Stimulated activated CD8-positive, alpha-beta memory T cell treated with anti-CD3 and anti-CD28 coated beads, Interleukin-12 subunit alpha, Interleukin-12 subunit beta, amount 100 ng/mL, for 24 hours (primary cell): ENCODE results near the gene IFT88.

Experiments
- DNase-seq: peaks from one replicate; pipeline ENCODE4 v3.0.0-alpha.2; 2020; ENCODE audit errors: extremely low read depth

IFT88 gene

DNA sequence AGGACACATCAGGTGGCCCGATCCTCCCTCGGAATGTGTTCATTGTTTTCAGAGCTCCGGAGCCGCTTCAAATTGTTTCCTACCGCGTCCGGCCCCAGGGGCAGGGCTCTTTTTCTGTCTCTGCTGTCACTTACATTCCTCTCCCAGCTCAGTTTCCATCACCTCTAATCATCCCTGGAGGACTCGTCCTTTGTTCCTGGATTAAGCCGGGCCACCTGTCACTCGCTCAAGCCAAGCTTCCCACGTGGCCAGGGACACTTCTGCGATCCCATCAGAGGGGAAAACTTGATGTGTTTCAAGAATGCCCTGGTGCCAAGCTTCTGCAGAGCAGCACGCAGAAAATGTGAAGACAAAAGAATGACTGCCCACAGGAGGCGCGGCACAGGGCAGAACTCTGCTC, 150.0 kb downstream of the IFT88 start:
- no peak for DNase-seq

DNA sequence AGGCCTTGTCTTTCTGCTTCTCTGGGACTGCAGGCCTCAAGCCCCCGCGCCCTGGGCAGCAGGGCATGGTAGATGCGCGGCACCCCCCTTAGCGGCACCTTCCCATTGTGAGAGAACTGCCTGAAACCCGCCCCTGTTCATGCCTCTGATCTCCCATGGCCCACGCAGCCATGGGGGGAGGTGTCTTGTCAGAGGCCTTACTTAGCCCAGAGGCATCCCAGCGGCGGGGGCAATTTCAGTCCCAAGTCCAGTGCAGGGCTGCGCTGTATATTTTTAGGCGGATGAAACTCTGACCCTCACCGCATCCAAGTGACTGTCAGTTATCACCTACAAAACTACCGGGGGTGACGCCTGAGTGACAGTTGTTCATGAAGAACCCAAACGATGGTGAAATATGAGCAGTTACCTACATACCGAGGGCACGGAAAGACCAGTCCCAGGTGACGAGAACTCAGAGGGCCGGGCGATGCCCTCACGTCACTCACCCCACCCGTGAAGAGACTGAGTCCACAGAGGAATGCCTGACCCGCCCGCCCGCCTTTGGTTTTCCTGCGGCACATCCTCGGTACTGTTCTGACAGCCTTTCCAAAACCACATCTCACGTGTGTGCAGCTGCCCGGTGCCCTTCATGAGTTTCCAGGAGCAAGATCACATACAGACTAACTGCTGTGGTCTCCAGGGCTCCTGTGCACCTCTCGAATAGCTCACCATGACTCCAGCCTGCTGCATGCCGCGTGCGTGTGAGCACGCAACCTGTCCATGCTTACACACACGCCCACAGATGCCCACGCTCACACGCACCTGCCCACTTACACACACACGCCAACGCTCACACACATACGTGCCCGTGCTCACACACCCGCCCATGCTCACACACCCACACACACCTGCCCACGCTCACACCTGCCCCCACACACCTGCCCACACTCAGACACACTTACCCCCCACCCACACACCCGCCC, 150.9 kb downstream of the IFT88 start:
- no peak for DNase-seq

DNA sequence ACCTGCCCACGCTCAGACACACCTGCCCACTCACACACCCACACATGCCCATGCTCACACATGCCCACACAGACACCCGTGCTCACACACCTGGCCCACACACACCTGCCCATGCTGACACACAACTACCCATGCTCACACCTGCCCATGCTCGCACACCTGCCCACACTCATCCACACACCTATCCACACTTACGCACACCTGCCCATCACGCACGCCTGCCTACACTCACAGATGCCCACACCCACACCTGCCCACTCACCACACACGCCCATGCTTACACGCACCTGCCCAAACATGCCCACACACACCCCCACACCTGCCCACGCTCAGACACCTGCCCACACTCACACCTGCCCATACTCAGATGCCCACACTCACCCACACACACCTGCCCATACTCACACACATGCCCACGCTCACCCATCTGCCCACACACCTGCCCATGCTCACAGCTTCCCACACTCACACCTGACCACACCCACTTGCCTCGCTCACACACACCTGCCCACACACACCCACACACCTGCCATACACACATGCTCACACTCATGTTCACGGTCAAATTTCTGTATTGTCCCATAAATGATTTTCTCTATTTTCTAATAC, 152.1 kb downstream of the IFT88 start:
- no peak for DNase-seq

DNA sequence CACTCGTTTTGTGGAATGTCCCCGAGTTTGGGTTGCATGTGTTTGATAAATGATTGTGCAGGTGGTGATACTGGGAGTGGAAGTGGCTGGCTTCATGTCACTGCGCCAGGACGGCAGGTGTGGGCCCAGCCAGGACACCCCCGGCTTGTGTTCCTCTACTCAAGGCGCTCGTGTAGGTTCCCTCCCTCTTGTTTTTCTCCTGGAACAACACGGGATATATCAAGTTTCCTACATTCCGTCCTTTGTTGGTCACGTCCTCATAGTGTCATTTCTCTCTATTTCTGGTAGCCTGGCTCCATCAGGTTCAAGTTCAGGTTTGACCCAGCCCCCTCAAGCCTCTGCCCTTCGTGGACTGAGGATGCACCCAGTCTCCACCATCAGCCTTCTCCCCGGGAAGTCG, 152.8 kb downstream of the IFT88 start:
- no peak for DNase-seq

DNA sequence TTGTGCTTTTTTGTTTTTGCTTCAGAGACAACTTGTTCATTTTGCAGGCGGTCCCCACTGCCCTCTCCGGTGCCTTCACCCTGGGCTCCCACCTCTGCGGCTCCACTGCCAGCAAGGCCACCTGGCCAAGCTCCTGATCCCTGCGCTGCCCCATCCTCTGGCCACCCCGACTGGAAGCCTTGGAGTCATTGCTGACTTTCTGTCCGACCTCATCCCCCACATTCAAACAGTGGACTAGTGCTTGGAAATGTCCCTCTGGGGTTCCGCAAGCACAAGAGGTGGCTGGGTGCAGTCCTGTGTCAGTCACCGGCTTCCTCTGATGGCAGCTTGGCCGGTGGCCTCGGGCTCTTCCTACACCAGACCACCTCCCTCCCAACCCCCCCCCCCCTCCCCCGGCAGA, 153.5 kb downstream of the IFT88 start:
- DNase-seq = no peak

DNA sequence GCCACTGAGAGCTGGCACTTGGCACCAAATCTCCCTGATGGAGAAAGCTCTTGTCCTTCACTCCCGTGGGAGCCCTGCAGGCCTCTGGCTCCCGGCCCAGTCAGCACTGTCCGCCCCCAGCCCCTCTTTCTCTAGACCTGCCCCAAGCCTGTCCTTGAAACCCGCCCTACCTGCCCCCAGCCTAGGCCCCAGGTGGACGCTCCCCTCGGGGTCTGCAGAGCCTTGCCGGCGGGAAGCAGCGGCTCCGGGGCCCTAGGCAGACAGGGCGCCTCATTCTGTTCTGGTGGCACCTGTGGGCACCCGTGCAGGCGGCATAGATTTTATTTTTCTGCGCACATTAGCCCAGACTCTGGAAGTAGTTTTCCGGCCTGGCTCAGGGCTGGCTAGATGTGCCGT, 154.1 kb downstream of the IFT88 start:
- no peak for DNase-seq

DNA sequence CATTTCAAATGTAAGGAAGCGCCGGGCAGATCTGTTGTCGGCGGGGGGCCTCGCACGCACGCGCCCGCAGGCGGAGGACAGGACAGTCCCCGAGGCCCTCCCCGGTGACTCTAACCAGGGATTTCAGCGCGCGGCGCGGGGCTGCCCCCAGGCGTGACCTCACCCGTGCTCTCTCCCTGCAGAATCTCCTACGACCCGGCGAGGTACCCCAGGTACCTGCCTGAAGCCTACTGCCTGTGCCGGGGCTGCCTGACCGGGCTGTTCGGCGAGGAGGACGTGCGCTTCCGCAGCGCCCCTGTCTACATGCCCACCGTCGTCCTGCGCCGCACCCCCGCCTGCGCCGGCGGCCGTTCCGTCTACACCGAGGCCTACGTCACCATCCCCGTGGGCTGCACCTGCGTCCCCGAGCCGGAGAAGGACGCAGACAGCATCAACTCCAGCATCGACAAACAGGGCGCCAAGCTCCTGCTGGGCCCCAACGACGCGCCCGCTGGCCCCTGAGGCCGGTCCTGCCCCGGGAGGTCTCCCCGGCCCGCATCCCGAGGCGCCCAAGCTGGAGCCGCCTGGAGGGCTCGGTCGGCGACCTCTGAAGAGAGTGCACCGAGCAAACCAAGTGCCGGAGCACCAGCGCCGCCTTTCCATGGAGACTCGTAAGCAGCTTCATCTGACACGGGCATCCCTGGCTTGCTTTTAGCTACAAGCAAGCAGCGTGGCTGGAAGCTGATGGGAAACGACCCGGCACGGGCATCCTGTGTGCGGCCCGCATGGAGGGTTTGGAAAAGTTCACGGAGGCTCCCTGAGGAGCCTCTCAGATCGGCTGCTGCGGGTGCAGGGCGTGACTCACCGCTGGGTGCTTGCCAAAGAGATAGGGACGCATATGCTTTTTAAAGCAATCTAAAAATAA, 154.7 kb downstream of the IFT88 start:
- DNase-seq = no peak

DNA sequence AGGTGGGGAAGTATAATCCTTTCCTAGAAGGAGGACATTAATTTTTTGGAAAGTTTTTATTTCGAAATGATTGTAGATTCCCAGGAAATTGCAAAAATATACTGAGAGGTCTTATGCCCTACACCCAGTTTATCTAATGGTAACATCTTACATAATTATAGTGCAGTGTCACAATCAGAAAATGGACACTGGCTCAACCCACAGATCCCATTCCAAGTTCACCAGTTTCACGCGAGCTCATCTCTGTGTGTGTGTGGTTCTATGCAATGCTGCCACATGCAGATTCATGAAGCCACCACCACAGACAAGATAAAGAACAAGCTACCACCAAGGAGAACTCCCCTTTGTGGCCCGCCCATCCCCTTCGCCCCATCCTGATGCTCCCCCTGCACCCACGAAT, 160.9 kb downstream of the IFT88 start:
- no peak for DNase-seq

DNA sequence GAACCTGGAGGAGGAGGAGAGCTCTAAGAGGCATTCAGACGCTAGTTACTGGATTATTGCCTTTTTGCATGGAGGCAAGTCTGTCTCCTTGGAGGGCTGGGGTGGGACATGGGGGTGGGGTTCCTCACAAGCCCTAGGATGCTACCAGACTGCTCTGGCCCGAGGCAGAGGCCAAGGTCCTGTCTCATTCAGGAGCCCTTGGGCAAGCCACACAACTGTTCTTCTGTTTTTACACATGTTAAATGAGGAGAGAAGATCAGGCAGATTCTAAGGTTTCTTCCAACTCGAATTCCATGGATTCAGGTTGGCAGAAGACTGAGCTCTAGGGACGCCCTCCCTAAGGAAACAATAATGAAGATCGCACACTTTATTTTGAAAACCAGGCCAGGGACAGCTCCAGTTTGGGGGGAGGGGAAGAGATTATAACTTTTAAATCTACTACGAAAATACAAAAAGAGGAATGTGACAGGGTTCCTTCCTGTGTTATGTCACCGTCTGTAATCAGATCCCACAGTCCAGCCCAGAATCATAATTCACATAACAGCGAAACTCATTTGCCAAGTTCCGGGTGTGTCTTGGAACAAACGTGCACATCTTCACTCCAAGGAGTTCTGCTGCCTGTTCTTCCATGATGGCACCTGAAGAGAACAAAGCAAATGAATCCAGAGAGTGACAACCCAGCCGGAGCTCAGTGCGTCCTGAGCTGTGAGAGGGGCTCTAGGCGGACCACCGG, 161.8 kb downstream of the IFT88 start:
- no peak for DNase-seq

DNA sequence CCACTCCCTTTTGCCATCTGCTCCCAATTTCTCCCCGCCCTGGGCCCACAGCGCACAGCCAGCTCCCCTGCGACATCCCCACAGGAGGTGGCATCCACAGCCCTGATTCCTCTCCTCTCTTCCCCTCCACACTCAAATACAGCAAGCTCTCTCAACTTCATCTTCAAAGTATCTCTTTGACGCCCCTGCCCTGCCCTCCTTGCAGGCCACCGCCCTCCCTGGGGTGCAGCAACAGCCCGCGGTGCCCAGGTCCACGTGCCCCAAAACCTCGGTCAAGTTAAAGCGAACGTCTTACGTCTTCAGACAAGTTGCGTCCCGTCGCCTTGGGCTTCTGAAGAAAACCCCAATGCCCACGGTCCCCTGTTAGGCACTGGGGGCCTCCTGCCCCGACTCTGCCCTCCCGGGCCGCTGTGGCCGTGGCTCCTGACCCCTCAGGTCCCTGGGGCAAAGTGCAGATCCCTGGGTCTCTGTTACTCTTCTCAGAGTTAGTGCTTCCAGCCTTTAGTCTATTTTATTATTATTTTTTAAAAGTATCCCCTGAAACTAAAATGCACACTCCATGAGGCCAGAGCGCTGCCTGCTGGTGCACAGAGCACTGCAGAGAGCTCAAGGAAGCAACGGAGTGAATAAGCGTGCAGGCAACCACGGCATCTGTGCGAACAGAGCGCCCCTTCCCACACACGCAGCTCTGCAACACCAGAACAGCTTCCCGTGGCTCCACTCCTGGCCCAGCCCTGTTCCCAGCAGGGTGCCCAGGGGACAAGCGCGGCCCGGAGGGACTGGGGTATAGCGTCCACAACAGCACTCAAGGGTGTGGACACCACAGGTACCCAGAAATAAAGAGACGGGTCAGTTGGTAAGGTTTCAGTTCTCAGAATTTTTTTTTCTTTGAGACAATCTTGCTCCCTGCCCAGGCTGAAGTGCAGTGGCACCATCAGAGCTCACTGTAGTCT, 163.0 kb downstream of the IFT88 start:
- no peak for DNase-seq

DNA sequence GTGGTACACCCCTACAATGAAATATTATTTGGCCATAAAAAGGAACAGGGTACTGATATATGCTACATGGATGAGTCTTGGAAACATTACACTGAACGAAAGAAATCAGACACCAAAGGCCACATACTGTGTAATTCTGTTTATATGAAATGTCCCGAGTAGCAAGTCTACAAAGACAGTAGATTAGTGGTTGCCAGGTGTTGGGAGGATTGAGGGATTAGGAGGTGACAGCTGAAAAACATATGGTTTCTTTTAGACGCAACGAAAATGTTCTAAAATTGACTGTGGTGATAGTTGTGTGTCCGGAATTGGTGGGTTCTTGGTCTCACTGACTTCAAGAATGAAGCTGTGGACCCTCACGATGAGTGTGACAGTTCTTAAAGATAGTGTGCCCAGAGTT, 171.7 kb downstream of the IFT88 start:
- no peak for DNase-seq

DNA sequence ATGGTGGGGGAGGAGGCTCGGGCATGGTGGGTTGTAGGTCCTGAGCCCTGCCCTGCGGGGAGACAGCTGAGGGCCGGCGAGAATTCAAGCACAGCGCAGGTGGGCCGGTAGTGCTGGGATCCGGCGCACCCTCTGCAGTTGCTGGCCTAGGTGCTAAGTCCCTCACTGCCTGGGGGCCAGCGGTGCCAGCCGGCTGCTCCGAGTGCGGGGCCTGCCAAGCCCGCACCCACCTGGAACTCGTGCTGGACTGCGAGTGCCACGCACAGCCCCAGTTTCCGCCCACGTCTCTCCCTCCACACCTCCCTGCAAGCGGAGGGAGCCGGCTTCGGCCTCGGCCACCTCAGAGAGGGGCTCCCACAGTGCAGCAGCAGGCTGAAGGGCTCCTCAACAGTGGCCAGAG, 173.1 kb downstream of the IFT88 start:
- no peak for DNase-seq
